HG03521 (cell line): ENCODE data around the gene LINC00305.

Experiments
- ATAC-seq: cut with Tn5 transposase; IDR thresholded peaks from one replicate; pipeline ENCODE4 v1.9.1; 2021; ENCODE audit warnings: mild to moderate bottlenecking, moderate library complexity; ENCODE audit not compliant: unreplicated experiment

LINC00305 gene

GRCh38 chr18:64148988-64149387 lies at the start of gene LINC00305:
LINC00305 (minus strand) TSS chr18:64149088.
- no peak for ATAC-seq

GRCh38 chr18:64191069-64191468 lies 42.2 kb upstream of the LINC00305 start:
- no peak for ATAC-seq

DNA sequence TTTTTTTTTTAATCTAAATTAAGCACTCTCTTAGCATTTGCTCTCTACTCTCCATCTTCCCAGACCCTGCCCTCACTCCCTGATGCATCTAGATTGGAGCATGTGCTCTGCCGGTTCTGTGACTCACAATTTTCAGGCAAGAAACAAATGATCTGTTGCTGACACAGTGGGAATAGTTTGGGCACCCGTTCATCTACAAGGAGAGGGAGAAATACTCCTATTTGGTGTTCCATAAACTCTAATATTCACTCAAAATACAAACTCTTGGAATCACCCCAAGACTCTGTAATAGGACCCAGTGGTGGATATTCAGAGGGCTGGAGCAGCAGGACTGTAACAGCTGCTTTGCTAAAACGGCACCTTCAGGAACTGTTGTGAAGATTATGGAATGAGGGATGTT lies 37.1 kb upstream of the LINC00305 start:
- ATAC-seq: no peak

- ATAC-seq: no peak
Observed at GRCh38 chr18:64183665-64184064, 34.8 kb upstream of the LINC00305 start.

GRCh38 chr18:64180617-64181016 lies 31.7 kb upstream of the LINC00305 start:
- no peak for ATAC-seq

DNA sequence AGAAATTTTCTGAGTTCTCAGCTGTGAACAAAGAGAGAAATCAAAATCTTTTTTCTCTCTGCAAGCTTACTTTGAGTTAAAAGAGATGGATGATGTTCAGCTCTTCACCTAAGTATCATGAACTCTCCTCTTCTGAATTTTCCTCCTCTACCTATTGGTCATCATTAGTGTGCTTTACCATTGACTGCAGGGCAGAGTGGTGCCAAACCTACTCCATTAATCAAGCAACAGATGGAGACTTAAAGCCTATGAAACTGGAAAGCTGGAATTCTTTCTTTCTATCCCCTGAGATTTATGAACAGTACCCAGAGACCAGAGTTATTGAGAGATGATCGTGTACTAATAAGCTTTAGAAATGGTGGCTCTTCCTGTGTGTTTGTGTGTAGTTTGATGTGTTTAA lies 31.3 kb upstream of the LINC00305 start:
- ATAC-seq: no peak

DNA sequence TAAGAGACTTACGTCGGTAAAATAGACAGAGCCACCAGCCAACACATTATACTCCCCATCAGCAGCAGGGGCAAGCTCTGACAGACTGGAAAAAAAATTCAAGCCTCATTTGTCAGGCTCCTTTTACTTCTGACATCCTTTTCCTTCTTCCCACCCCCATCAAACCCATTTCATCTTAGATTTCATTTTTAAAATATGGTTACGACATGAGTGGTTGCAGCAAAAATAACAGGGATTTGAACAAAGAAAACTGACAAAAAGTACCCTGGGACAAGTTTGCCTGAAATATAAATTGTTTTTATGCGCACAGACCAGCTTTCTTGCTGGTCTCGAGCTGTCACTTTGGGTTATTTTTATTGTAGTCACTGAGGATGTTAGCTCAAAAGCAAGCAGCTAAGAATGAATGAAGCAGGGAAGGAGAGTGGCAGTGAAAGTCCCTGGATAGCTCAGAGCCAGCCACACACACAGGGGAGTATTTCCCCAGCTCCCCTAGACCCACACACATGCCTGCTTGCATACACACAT lies 30.7 kb upstream of the LINC00305 start:
- no peak for ATAC-seq

- no peak for ATAC-seq
Observed at GRCh38 chr18:64178860-64179259, 30.0 kb upstream of the LINC00305 start.

GRCh38 chr18:64175432-64175831 lies 26.5 kb upstream of the LINC00305 start:
- ATAC-seq: no peak

GRCh38 chr18:64171576-64171975 lies 22.7 kb upstream of the LINC00305 start:
- no peak for ATAC-seq

- no peak for ATAC-seq
Observed at GRCh38 chr18:64167408-64167925, 18.6 kb upstream of the LINC00305 start.

DNA sequence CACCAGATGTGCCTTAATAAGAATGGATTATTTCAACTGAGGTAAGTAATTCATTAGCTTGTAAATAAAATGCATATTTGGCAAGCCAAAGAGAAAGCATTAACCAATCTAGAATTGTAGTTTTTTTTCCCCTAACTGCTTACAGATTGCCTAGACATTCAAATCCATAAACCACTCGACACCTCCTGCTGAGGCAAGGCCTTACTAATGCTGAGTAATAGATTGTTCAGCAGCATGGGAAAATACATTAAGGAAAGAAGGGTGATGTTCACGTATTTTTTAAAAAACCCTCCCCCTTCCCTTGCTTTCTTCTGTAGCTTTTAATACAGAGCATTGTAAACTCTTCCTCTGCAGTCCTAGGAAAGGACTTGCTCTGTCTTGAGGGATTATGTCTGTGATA lies 17.0 kb upstream of the LINC00305 start:
- no peak for ATAC-seq

DNA sequence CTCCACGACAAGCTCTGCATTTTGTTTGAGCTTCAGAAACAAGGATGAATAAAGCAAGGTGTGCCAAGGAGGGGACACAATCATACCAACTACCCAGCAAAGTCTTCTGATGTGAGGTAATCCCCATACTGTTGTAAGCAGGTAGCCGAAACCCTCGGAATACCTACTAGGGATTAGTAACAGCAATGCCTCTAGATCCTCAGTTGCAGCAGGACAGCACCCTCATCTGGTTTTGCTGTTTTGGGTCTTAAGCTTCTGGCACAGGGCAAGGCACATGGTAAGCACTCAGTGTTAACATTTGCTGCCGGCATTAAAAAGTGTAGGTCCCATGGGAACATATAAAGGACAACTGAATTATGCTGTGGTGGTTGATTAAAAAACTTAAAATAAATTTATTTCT lies 16.0 kb upstream of the LINC00305 start:
- ATAC-seq: no peak

GRCh38 chr18:64149916-64150438 lies 1.1 kb upstream of the LINC00305 start:
- ATAC-seq: no peak

DNA sequence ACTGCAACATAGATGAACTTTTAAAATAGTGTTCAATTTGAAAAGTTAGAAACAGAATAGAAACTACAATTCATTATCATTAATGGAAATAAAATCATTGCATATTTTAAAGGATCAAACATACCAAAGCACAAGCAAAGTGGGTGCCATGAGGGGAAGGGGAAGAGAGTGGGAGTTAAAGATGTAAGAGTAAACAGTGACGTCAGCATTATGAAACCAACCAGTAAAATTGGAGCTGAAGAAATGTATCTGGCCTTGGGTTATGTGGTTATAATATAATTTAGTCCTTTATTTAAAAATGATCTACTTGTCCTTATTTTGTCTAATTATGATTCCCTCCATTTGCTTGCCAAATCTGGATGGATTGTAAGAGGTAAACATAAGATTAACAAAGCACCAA lies 6.0 kb downstream of the LINC00305 start:
- ATAC-seq: no peak

DNA sequence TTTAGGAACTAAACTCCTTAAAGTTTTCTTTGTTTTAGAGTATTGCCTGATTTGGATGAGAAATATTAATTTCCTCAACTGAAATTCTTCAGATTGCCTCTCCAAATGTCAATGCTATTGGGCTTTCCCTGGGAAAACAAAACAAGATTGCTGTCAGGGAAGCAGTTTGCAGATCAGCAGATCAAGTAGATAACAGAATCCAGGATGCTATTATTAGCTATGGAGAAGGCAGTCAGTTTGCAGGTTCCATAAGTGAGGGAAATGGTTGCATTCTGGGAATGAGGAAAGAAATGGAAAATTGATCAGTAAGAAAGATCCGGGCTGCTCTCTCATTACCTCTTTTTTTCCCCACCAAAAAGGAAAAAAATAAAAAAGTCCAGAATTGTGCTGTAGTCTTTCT lies 11.0 kb downstream of the LINC00305 start:
- ATAC-seq: no peak

DNA sequence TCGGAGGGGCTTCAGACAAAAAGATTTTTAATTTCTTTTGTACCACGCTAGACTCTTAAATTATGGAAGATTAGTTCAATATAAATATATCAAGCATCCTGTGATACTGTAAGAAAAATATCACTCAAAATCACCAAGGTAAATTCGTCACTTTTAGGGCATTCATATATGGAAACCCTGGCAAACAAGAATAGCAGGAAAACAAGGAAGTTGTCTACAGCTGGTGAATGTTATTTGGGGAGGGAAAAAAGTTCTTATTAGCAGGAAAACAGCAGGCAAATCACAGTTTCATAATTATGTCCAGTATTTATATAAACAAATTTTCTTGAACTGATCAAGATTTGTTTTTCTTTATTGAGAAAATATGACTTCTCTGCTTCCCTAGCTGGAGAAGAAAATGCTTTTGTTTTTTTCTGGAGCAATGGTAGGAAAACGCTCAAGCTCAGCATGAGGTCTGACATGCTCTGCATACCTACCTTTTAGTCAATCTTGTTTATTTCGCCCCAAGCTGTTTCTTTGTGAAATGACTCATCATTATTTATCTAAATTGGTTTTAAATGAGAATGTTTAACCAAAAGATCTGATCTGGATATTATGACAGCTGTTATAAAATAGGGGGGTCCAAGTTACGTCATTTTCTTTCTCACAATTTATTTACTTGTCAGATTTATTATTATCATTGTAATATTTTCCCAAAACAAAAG lies 14.7 kb downstream of the LINC00305 start:
- no peak for ATAC-seq

DNA sequence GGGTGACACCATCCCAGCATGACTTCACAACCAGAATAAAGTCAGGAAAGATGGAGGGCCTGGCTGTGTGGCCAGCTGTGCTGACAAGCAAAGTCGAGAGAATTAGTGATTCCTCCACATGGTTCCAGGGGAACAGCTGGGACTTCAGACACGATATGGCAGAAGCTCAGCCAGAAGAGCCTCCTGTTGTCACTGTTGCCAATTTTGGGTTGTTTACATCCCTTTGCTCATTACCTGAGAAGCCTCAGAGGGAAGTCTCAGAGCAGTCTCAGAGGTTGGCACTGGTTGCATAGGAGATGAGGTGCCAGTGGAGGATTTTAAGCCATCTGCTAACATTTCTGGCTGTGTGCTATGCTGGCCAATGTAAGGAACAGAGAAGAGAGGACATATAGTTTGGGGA lies 16.0 kb downstream of the LINC00305 start:
- no peak for ATAC-seq

DNA sequence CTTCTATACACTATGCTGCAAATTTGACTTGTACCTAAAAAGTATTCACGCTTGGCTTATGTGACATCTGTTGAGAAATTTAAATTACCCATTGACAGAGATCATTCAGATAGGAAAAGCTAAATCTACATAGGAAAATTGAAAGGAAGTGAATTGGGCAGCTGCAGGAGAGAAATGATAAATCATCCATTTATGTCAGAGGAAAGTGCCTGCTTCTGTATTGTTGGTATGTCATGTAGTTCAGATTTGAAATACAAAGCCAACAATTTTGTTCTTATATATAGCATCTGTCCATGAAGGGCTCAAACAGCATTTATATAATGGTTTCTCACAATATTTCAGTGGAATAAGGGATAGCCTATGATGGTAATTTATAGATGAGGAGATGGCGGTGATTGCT lies 17.6 kb downstream of the LINC00305 start:
- ATAC-seq: no peak

- no peak for ATAC-seq
Observed at GRCh38 chr18:64127172-64127571, 21.7 kb downstream of the LINC00305 start.

- no peak for ATAC-seq
Observed at GRCh38 chr18:64119916-64120315, 29.0 kb downstream of the LINC00305 start.

GRCh38 chr18:64118406-64118805 lies 30.5 kb downstream of the LINC00305 start:
- ATAC-seq: no peak
